ENCODE measurements around the gene GJC2.

GRCh38 chr1:228152097-228152917 is 2.6 kb downstream of the GJC2 start:
- TF ChIP-seq CTCF (IDR thresholded peaks at IDR 0.05), result no peak
- TF ChIP-seq EP300 (IDR thresholded peaks at IDR 0.05), result no peak

All from upper lobe of left lung (tissue), 4 donors.